Activated CD4-positive, alpha-beta T cell treated with anti-CD3 and anti-CD28 coated beads for 1 hour (primary cell): ENCODE results near the gene CLDN22.
"Not testable (repeated sequence)": the region's sequence is repeated elsewhere in the genome, so short reads cannot be mapped to it uniquely, and the experiment has no call there.

Source experiments
- DNase-seq: peaks from one replicate; pipeline ENCODE4 v3.0.0-alpha.2; 2020

CLDN22 gene

GRCh38 chr4:183345261-183345660, 25.2 kb upstream of the CLDN22 start:
- no peak for DNase-seq

GRCh38 chr4:183344523-183345255, 24.6 kb upstream of the CLDN22 start:
- DNase-seq, result no peak

- DNase-seq, result no peak
These were observed 23.7 kb upstream of the CLDN22 start for GRCh38 chr4:183343730-183344129.

DNA sequence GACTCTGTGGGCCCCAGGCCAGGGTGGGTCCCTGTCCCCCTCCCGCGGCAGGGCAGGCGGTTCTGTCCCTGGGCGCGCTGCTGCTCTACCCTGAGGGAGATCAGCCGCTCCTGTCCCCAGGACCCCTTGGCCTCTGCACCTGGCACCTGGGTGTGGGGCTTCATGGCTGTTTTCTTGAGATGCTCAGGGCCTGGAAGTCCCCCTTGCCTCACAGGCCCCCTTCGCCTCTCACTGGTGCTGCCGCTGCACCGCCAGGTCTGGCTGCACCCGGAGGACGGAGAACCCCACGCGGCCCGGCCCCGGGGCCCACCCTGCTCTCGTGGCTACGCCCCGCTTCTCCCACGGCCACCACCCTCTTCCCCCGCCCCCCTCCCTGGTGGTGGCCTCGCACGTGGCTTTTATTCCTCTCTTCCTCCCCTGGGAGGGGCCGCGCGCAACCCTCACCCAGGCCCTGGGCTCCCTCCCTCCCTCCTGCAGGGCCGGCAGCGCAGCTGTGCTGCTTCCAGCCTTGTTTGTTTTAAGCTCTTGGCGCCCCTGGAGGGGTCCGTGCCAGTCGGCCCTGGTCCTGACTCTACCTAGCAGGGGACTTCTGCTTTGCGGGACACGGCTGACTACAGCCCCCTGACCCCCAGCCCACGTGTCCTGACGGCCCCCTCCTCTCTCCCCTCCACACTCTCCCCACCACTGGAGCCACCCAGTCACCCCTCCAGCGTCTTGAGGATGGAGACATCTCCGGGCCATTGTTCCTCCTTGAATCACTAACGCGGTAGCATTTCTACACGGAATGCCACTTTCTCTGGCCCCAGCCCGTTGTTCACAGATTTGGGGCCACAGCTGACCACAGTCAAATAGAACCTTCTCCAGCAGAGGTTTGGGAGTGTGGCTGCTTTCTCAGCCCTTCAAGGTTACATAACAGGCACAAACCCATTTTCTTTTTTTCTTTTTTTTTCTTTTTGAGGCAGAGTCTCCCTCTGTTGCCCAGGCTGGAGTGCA, 22.8 kb upstream of the CLDN22 start:
- no peak for DNase-seq

DNA sequence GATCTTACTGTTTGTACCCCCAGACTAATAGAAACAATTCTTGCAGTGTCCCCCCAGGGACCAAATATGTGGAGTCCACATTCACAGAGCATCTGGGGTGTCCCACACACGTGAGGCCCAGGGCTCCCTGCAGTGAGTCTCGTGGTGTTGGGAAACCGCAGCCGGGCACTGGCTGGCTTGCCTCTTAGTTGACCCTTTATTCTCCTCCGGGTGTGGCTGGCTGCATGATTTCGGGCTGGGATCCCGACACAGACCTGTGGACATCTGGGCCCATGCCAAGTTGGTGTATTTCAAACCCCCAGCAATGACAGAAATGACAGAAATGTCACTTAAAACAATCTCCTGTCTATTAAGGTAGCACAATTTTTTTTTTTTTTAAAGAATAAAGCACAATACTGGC, 17.8 kb upstream of the CLDN22 start:
- no peak for DNase-seq

DNA sequence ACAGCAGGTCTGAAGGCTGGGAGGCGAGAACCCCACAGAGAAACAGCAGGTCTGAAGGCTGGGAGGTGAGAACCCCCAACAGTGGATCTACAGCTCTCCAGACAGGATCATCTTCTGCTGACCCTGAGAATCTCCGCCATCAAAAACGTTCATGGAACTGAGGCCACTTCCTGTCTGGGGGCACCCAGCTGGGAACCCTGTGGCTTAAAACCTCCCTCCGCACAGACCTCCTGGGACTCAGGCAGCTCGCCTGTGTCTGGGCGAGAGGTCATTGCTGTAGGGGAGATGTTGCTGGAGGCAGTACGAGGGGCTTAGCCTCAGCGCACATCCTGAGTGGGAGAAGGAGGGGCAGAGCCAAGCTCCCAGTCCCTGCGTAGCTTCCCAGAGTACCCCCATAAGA, 17.3 kb upstream of the CLDN22 start:
- no peak for DNase-seq

DNA sequence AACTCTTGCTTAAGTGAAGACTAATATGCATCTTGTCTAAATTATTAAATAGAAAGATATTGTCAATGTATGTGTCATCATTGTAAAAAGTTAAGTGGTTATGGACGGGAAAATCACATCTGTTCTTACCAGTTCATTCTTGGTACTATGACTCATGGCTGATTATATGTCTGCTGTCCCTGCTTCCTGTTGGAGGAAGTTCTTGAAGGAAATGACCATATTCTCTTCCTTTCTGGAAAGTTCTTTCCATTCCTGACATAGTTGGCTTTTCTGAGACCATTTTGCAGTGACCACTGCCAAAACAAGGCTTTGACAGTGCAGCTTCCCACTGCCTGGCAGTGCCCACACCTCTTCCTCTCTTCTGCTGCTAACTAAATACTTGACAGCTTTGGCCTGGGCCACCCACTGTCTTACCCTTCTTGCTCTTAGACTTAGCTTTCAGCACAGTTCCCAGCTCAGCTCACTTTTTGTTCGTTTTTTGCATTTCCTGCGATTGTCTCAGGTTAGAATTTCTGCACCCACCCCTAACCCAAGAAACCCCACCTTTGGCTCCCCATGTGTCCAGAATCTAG, 15.4 kb upstream of the CLDN22 start:
- DNase-seq, result no peak

DNA sequence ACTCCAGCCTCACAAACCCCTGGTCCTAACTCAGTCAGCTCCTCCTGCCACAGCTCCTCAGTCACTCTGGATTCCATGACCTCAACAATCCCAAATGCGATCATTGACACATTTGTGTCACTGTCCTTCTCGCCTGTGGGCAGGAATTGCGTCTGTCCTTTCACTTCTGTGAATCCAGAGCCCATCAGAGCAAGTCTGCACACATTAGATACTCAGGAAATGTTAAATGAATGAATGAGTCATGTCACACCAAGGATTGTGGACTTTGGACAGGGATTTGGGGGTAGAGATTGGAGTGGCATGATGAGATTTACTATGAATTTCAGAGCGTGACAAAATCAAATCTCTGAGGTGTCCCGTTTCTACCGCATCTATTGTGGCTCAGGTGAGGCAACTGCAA, 13.9 kb upstream of the CLDN22 start:
- DNase-seq, result no peak

DNA sequence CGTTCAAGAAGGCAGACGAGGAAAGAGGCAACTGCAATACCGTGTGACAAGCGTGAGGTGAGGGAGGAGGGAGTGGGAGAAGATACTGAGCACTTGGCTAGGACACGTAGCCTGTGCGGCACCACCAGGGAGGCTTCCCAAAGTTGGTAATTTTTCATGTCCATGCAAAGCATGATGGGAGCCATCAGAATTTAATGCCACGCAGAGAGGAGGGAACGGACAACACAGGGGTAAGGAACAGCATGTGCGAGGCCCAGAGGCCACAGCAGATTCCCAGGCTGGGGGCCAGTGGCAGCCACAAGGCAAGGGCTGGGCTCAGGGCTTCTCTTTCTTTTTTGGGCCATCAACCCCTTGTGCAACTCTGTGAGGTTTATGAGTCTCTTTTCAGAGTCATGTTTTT, 13.1 kb upstream of the CLDN22 start:
- no peak for DNase-seq

- no peak for DNase-seq
These were observed 12.4 kb upstream of the CLDN22 start for GRCh38 chr4:183332447-183332846.

GRCh38 chr4:183330841-183331240, 10.8 kb upstream of the CLDN22 start:
- no peak for DNase-seq

DNA sequence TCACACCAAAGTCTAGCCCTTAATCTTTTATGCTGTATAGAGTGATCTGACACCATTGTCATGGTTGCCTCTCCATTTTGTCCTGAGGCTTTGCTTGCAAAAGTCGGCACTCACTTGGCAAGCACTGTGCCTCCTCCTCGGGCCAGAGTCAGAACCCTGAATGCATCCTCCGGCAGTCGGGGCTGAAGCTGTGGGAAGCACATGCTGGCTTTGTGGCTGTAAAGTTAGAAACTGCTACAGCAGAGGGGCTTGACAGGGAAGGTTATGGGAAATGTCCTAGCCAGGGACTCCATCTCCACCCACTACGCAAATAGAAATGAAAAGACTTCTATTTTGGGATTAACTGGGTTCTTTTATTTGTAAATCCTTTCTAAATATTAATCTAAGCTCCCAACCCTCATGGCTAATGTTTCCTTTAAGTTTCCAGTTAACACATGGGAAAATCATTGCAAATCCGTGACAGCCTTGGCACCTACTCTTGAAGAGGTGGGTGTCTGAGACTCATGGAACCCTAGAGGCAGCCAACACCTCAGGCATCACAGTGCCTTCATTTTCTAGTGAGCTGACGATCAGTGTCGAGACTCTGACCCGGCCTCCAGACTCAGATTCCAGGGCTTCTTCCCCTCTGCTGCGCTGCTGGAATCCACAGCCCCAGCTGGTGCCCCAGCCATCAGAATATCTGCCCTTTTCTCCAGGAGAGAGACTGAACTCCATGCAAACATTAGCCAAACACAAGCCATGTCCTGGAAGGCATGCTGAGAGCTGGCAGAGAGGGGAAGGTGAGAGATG, 10.1 kb upstream of the CLDN22 start:
- no peak for DNase-seq

DNA sequence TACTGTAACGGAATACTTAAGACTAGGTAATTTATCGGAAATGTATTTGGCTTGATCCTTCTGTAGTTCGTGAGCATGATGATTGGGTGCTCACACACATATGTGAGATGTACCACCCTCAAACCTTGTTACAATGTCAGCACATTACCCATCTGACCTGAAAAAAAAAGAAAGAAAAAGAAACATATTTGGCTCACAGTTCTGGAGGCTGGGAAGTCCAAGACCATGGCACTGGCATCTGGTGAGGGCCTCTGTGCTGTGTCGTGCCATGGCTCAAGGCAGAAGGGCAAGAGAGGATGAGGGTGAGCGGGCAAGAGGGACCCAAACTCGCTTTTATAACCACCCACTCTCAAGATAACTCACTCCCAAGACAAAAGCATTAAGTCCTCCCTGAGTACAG, 9.2 kb upstream of the CLDN22 start:
- no peak for DNase-seq

GRCh38 chr4:183328832-183329231, 8.8 kb upstream of the CLDN22 start:
- no peak for DNase-seq

DNA sequence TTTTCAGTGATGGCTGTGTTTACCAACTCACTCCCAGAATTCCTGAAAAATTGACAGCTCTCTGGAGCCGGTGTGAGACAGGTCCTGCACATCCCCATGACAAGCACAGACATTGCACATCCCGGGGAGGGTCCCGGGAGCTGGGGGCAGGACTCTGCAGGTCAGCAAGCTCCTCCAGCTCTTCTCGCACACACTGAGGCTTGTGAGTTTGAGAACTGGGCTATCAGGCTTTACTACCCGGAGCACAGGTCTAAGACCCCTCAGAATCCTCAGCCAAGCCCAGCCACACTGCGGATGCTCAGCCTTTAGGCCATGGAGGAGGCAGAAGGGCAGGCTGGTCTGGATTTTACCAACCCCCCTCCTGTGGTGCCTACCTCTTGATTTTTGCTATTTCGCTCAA, 7.8 kb upstream of the CLDN22 start:
- DNase-seq, result no peak

GRCh38 chr4:183326853-183327252, 6.8 kb upstream of the CLDN22 start:
- no peak for DNase-seq

GRCh38 chr4:183326387-183326786, 6.3 kb upstream of the CLDN22 start:
- not testable (repeated sequence) for DNase-seq

- no peak for DNase-seq
These were observed 4.5 kb upstream of the CLDN22 start for GRCh38 chr4:183324619-183325018.

- DNase-seq, result not testable (repeated sequence)
These were observed 4.0 kb upstream of the CLDN22 start for GRCh38 chr4:183324056-183324455.

DNA sequence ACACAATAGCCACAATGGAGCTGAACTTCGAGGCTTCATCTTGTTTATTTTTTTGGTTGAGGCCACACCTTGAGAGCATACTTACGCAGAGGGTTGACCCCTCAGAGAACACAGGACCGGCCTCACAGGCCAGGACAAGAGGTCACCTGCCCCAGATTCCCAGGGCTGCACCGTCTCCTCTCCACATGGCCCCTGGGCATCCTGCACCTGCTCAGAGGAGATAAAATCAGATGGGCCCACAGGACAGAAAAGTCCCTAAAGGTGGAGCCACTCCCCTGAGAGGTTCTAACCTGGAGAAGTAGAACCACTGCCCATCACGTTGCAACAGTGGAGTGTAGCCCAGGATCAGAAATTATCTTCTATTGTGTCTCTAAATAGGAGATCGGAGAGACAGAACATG, 3.2 kb upstream of the CLDN22 start:
- no peak for DNase-seq

DNA sequence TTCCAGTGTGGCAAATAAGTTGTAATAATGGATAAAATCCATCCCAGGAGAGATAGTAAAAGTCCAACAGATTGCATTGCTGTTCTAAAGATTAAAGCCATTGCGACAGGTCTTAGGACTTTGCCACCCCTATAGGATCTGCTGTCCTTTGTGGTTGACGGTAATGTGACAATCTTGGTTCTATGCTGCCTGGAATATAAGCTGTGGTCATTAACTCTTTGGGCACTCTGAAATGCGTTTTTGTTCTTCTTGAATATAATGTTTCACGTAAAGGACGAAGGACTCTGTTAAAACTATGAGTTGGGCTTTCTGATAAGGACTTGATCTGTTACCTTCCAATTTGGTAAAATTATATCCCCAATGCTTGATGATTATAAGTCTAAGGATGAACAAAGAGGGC, 2.2 kb upstream of the CLDN22 start, which contains the start of gene CLDN24:
Gene CLDN24 (minus strand): TSS at position 101 of the 400 bp plus-strand sequence. CDS start 0 bp downstream, at position 101.
- no peak for DNase-seq

DNA sequence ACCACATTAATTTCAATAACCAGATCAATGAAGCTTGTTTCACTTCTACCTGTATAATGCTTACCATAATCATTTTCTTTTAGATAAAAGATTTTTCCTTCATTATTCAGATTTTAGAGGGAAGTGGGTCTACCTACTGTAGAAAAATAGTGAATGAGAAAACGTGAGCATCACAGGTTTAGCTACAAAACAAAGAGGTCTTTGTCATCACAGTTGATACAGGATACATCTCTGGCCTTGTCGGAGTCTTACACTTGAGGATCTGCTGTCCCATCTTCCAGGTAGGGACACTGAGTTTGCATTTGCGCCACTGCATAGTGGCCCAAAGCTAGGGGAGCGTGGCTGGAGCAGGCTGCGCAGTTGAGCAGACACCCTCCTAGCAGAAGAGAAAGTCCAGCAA, 1.4 kb upstream of the CLDN22 start:
- DNase-seq, result no peak

GRCh38 chr4:183321079-183321478, 1.0 kb upstream of the CLDN22 start:
- no peak for DNase-seq
